NT2/D1 (cell line): ENCODE results near the gene ZNF536.
"Not testable (repeated sequence)": the region's sequence is repeated elsewhere in the genome, so short reads cannot be mapped to it uniquely, and the experiment has no call there.

ENCODE experiments used
- DNase-seq: peaks from one replicate; pipeline ENCODE4 v3.0.0-alpha.2; 2011; ENCODE audit warnings: low read depth, low spot score
- H3K27me3 ChIP-seq: 2 replicates; pipeline ENCODE4 v1.6.0; 2011; ENCODE audit warnings: mild to moderate bottlenecking; ENCODE audit not compliant: insufficient read length, insufficient read depth
- H3K36me3 ChIP-seq: 2 replicates; pipeline ENCODE4 v1.6.1; 2011; ENCODE audit warnings: mild to moderate bottlenecking, low read length, mixed read lengths; ENCODE audit not compliant: insufficient read depth, insufficient read length
- H3K4me1 ChIP-seq: 2 replicates; pipeline ENCODE4 v1.5.1; 2011; ENCODE audit not compliant: insufficient read depth, insufficient read length
- H3K4me3 ChIP-seq: 2 replicates; pipeline ENCODE4 v1.5.1; 2011; ENCODE audit warnings: low read depth; ENCODE audit not compliant: insufficient read length
- H3K9ac ChIP-seq: 2 replicates; pipeline ENCODE4 v1.6.0; 2011; ENCODE audit warnings: low read depth; ENCODE audit not compliant: insufficient read length
- H3K9me3 ChIP-seq: 2 replicates; pipeline ENCODE4 v1.5.1; 2011; ENCODE audit warnings: mild to moderate bottlenecking, low read length; ENCODE audit not compliant: insufficient read depth
- SUZ12 ChIP-seq: IDR thresholded peaks from 2 replicates; pipeline ENCODE4 v1.6.1; 2011; ENCODE audit not compliant: insufficient read length, insufficient read depth; ENCODE audit errors: extremely low read depth
- YY1 ChIP-seq: IDR thresholded peaks from 2 replicates; pipeline ENCODE4 v1.6.1; 2011; ENCODE audit not compliant: insufficient read length, insufficient read depth
- ZNF274 ChIP-seq: IDR thresholded peaks from 2 replicates; pipeline ENCODE4 v1.6.1; 2011; ENCODE audit warnings: mild to moderate bottlenecking, low read depth, low read length

The ZNF536 gene

GRCh38 chr19:30439310-30439709 lies 67.1 kb downstream of the ZNF536 start:
- Histone ChIP-seq H3K27me3 (no peaks in the 10 kb centered on the region), H3K9ac (no peak overlapping the region), H3K4me1 (no peaks in the 10 kb centered on the region), H3K9me3 (no peaks in the 10 kb centered on the region), H3K36me3 (no peaks in the 10 kb centered on the region), H3K4me3 (no peak overlapping the region)
- DNase-seq: no peak
- TF ChIP-seq YY1 (no peak), SUZ12 (no peak), ZNF274 (no peak)

DNA sequence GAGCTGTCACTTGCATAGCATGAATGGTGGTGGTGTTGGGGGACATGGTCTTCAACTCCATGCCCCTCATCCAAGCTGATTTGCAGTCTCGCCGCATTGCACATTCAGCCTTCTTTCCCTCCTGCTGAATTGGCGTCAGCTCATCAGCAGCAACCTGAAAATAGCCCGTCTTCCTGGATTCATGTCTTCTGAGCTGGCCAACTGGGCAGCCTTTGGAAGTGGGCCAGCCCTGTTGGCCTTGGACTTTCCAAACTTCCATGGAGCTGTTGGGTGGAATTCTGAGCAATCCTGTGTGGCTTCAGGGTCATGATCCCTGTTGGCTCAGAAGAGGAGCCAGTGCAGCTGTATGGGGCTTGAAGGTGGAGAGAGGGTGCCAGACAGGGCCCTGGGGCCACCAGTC lies 68.8 kb downstream of the ZNF536 start:
- H3K4me3 ChIP-seq: no peak overlapping the region
- H3K4me1 ChIP-seq: no peaks in the 10 kb centered on the region
- DNase-seq: no peak
- H3K27me3 ChIP-seq: no peaks in the 10 kb centered on the region
- H3K9me3 ChIP-seq: no peaks in the 10 kb centered on the region
- no peaks in the 10 kb centered on the region for H3K36me3 ChIP-seq
- TF ChIP-seq SUZ12 (no peak), YY1 (no peak), ZNF274 (no peak)
- no peak overlapping the region for H3K9ac ChIP-seq

- Histone ChIP-seq H3K27me3 (peaks cover 3% of the 10 kb centered on the region), H3K9me3 (no peaks in the 10 kb centered on the region), H3K4me1 (no peaks in the 10 kb centered on the region), H3K9ac (no peak overlapping the region), H3K36me3 (no peaks in the 10 kb centered on the region), H3K4me3 (no peak overlapping the region)
- DNase-seq: no peak
- TF ChIP-seq ZNF274 (no peak), SUZ12 (no peak), YY1 (no peak)
Measured at GRCh38 chr19:30442674-30443073, 70.5 kb downstream of the ZNF536 start.

DNA sequence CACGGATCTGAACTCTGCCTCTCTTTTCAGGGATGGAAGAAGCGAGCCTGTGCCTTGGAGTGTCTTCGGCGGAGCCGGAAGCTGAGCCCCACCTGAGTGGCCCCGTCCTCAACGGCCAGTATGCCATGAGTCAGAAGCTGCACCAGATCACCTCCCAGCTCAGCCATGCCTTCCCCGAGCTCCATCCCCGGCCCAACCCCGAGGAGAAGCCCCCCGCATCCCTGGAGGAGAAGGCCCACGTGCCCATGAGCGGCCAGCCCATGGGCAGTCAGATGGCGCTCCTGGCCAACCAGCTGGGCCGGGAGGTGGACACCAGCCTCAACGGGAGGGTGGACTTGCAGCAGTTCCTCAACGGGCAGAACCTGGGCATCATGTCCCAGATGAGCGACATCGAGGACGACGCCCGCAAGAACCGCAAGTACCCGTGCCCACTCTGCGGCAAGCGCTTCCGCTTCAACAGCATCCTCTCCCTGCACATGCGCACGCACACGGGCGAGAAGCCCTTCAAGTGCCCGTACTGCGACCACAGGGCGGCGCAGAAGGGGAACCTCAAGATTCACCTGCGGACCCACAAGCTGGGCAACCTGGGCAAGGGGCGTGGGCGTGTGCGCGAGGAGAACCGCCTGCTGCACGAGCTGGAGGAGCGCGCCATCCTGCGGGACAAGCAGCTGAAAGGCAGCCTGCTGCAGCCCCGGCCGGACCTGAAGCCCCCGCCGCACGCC lies 71.5 kb downstream of the ZNF536 start:
- no peak for DNase-seq
- H3K9ac ChIP-seq: no peak overlapping the region
- H3K36me3 ChIP-seq: no peaks in the 10 kb centered on the region
- no peak overlapping the region for H3K4me3 ChIP-seq
- peaks cover 3% of the 10 kb centered on the region for H3K27me3 ChIP-seq
- H3K9me3 ChIP-seq: no peaks in the 10 kb centered on the region
- peaks cover 1% of the 10 kb centered on the region for H3K4me1 ChIP-seq
- TF ChIP-seq SUZ12 (no peak), ZNF274 (no peak), YY1 (no peak)

- H3K4me3 ChIP-seq: no peak overlapping the region
- no peak overlapping the region for H3K9ac ChIP-seq
- TF ChIP-seq ZNF274: no peak
- no peak for TF ChIP-seq SUZ12
- TF ChIP-seq YY1: no peak
- DNase-seq: no peak
- H3K9me3 ChIP-seq: no peaks in the 10 kb centered on the region
- peaks cover 3% of the 10 kb centered on the region for H3K4me1 ChIP-seq
- no peaks in the 10 kb centered on the region for H3K36me3 ChIP-seq
- peaks cover 3% of the 10 kb centered on the region for H3K27me3 ChIP-seq
Measured at GRCh38 chr19:30444253-30444671, 72.1 kb downstream of the ZNF536 start.

- H3K36me3 ChIP-seq: no peaks in the 10 kb centered on the region
- H3K4me3 ChIP-seq: no peak overlapping the region
- no peak for TF ChIP-seq SUZ12
- no peak for TF ChIP-seq ZNF274
- TF ChIP-seq YY1: no peak
- peaks cover 3% of the 10 kb centered on the region for H3K27me3 ChIP-seq
- no peaks in the 10 kb centered on the region for H3K9me3 ChIP-seq
- H3K4me1 ChIP-seq: peaks cover 3% of the 10 kb centered on the region
- H3K9ac ChIP-seq: no peak overlapping the region
- DNase-seq: no peak
Measured at GRCh38 chr19:30444686-30445232, 72.6 kb downstream of the ZNF536 start.

GRCh38 chr19:30445385-30445784 lies 73.2 kb downstream of the ZNF536 start:
- peaks cover 3% of the 10 kb centered on the region for H3K4me1 ChIP-seq
- no peaks in the 10 kb centered on the region for H3K36me3 ChIP-seq
- H3K9me3 ChIP-seq: no peaks in the 10 kb centered on the region
- DNase-seq: no peak
- TF ChIP-seq ZNF274: no peak
- no peak for TF ChIP-seq YY1
- TF ChIP-seq SUZ12: no peak
- peaks cover 3% of the 10 kb centered on the region for H3K27me3 ChIP-seq
- H3K9ac ChIP-seq: no peak overlapping the region
- H3K4me3 ChIP-seq: no peak overlapping the region

DNA sequence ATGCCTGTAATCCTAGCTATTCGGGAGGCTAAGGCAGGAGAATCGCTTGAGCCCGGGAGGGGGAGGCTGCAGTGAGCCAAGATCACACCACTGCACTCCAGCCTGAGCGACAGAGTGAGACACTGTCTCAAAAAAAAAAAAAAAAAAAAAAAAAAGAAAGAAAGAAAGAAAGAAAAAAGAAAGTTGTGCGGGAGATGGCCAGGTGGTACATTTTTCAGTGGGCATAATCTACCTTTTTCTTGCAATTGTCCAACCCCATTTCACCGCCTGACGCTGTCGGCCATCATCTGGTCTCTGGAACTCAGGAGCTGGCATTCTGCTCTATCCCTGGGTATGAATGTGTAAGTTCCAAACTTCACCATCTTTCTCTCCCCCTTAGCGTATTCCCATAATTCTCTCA lies 73.9 kb downstream of the ZNF536 start:
- H3K27me3 ChIP-seq: not testable (repeated sequence)

More for the DNA sequence above, 73.9 kb downstream of the ZNF536 start:
- not testable (repeated sequence) for H3K9ac ChIP-seq, H3K4me1 ChIP-seq, H3K9me3 ChIP-seq, H3K36me3 ChIP-seq, H3K4me3 ChIP-seq, DNase-seq
